NCI-H446 (cell line): ENCODE results near the gene IGFBP2.

Source experiments
- DNase-seq, 2 experiments: peaks; one replicate each; lab custom pipeline; 2025; lab: John Stamatoyannopoulos, UW

The IGFBP2 gene

GRCh38 chr2:216615298-216616082 is 17.7 kb upstream of the IGFBP2 start:
- DNase-seq, result no peak

GRCh38 chr2:216616083-216616678 is 17.0 kb upstream of the IGFBP2 start:
- no peak for DNase-seq

GRCh38 chr2:216617159-216617815 is 15.9 kb upstream of the IGFBP2 start:
- no peak for DNase-seq

DNA sequence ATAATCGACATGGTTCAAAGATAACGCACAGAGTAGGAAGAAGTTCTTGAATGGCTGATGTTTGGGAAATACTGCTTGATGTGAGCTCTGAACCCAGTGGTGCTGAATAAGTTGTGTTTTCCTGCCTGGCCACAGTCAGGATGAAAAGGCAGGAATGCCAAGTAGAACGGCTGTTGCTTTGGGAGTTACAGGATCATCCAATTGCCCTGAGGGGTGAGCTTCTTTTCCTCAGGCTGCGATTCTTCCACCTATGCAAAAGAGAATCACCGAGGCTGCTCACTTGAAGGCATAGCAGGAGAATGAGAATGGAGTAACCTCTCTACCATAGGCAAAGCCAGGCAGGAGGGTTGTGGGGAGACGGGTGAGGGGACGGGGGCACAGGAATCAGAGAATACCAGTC is 14.4 kb upstream of the IGFBP2 start:
- peak in 1 of 2 experiments; percentile 29 for DNase-seq

- DNase-seq, result no peak
These were observed 13.5 kb upstream of the IGFBP2 start for GRCh38 chr2:216619411-216620393.

GRCh38 chr2:216620786-216621185 is 12.4 kb upstream of the IGFBP2 start:
- peak in 1 of 2 experiments; percentile 37 for DNase-seq

- peak in 1 of 2 experiments; percentile 88 for DNase-seq
These were observed 11.9 kb upstream of the IGFBP2 start for GRCh38 chr2:216621292-216621691.

GRCh38 chr2:216622526-216622925 is 10.7 kb upstream of the IGFBP2 start:
- DNase-seq, result no peak

DNA sequence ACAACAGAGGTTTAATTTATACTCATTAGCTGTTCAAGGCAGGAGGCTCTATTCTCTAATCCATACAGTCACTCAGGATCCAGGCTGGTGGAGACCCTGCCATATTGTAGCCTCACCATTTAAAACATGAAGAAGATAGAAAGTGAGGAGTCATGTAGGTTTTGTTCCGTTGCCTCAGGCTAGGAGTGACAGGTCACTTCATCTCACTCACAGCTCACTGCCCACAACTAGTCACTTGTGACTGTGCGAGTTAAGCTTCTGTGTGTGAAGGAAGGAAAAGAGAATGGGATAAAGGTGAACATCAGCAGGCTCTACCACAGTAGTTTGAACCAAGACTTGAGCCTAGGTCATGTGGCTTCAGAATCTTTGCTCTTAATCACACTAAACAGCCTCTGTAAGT is 9.0 kb upstream of the IGFBP2 start:
- no peak for DNase-seq

GRCh38 chr2:216626168-216626874 is 6.9 kb upstream of the IGFBP2 start:
- no peak for DNase-seq

DNA sequence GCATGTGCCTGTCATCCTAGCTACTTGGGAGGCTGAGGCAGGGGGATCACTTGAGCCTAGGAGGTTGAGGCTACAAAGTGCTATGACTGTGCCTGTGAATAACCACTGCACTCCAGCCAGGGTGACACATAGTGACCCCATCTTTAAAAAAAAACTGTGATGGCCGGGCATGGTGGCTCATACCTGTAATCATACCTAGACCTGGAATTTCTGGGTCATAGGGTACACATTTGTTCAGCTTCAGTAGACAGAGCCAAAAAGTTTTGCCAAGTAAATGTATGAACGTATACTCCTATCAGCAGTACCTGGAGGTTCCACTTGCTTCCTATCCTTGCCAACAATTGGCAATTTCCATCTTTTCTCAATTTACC is 6.4 kb upstream of the IGFBP2 start:
- DNase-seq, result no peak

DNA sequence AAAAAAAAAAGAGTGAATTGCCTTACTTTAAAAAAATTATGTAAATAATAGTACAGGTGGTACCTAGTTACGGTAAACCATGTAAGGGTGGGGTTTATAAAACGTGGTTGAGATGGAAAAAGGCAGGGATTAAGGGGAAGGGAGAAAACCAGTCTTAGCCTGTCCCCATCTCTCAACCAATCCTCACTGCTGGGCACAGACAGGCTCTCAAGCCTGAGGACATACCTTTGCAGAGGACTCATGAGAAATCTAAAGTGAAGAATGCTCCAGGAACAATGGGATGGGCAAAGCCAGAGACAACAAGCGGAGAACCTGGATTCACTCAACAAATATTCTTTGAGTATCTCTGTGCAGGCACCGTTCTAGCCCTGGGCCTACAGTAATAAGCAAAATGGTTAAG is 3.4 kb upstream of the IGFBP2 start:
- no peak for DNase-seq

DNA sequence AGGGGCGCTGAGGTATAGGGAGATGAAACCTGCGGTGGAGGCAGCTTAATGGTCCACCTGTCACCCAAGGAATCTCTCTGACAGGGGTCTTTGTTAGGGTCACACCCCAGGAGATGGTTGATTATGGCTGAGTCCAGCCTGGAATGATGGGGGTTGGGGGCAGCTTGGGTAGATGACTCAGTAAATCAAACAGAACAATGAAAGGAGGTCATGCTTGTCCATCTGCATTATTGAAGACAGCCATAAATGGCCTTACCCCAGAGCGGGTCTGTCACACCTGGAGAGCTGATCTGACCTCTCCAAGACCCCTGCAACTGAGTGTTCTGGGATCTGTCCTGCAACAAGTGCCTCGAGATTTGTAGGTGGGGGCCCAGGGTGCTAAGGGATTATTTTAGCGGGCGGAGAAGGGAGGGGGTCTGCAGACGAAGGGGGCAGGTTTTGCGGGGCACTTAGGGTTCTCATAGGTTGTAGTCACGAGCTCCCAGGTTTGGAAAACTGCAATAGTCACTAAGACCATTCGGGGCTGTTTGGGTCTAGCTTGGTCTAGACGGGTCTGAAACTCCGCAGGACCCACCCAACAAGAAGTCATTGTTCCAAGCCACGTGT is 771 bp upstream of the IGFBP2 start:
- no peak for DNase-seq

GRCh38 chr2:216633616-216634369 is 573 bp downstream of the IGFBP2 start:
- DNase-seq, result no peak

DNA sequence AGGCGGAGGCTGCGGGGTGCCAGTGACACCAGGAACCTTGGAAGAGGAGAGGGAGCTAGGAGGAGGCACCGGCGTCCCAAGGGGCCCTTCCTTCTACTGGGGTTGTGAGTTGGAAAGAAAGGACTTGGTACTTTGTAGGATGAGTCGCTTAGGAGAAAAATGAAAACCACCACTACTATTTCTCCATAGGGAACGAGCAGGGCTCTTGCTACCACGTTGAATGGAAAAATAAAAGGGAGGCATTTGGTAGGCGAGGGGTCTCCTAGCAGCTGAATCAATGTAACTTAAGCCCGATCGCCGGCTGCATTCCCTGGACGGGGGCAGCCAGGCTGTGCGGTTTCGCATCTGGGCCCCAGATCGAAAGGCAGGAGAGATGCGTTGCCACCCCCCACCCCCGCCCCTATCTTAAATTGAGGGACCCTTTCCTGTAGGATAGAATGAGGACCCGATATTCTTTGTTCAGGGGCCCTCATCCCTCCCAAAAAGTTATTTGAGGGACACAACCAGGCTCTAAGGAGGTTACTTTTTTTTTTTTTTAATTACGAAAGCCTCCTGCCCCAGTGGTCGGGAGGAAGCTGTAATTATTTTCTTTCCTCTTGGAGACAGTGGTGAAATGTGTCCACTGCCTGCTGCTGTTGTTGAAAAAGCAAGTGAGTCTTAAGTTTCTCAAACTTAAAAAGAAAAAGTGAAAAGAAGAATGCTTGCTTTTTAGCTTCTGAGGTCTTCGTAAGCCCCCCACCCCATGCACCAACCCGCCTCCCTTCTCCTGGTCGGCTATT is 1.3 kb downstream of the IGFBP2 start:
- DNase-seq, result no peak

DNA sequence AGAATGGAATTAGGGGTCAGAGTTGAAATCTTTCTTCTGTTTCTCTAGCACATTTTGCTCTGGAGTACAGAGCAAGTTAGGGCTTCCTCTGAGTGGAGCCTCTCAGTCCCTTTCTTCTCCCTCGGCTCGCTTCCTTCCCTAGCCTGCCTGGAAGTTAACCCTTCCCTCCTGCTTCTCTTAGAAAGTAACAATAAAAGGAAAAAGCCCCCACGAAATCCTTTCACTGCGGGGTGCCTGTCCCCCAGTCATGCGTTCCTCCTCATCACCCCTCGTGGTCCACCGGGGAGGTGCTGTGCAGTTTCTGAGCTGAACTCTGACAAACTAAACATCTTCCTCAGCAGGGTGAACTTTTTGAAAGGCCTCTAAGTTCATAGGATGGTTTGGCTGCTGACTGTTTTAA is 2.0 kb downstream of the IGFBP2 start:
- DNase-seq, result no peak

- DNase-seq, result no peak
These were observed 2.7 kb downstream of the IGFBP2 start for GRCh38 chr2:216635701-216636550.
